Gastrocnemius medialis (tissue), 4 donors: ENCODE measurements around the gene GPATCH2.

ENCODE experiments used
- CTCF ChIP-seq, 5 experiments: fragments of 450-650 bp in 3 of 5; fragments of 200-600 bp in 2 of 5; sonication (generic) in 2 of 5; IDR thresholded peaks in 4 of 5; conservative IDR thresholded peaks in 1 of 5; 1 replicate in 4 of 5; 2 replicates in 1 of 5; pipeline ENCODE4 v1.5.1; 2016 to 2019; ENCODE audit warnings: antibody characterized with exemption in 5 of 5, mild to moderate bottlenecking in 3 of 5, moderate library complexity in 3 of 5
- POLR2A ChIP-seq, 2 donors: fragments of 450-650 bp; IDR thresholded peaks; one replicate each; pipeline ENCODE4 v1.6.1; 2017; ENCODE audit warnings: antibody characterized with exemption in 2 of 2, mild to moderate bottlenecking in 2 of 2, moderate library complexity in 2 of 2

GRCh38 chr1:217542136-217542777 lies 88.6 kb downstream of the GPATCH2 start:
- no peak for TF ChIP-seq CTCF (IDR thresholded peaks at IDR 0.05 in 4 of 5, conservative IDR thresholded peaks at IDR 0.05 in 1 of 5)
- TF ChIP-seq POLR2A (IDR thresholded peaks at IDR 0.05), result no peak
